ENCODE measurements around the gene LRR1. TPM values are rescaled to one million over a fixed set of nuclear protein-coding genes. Genes with fewer than 3 reads are reported as not detected.
A peak's percentile ranks its signal among the peaks of the same experiment; 100 is the strongest.

LRR1 gene
- total RNA-seq, 4 donors from 2014 or later, result 2.7 to 9.0 (median 7.1) TPM

- DNase-seq (ENCODE audit: low spot score in 2 of 2), result no peak
- intact Hi-C loops (cut with DNase I; ENCODE audit: low total_unique reads), result no loop called here
- 83% methylated on average over 3 of the region's 3 CpGs for WGBS, 2 donors
- TF ChIP-seq POLR2A (IDR thresholded peaks at IDR 0.05), result no peak
- TF ChIP-seq, protein P1, sequence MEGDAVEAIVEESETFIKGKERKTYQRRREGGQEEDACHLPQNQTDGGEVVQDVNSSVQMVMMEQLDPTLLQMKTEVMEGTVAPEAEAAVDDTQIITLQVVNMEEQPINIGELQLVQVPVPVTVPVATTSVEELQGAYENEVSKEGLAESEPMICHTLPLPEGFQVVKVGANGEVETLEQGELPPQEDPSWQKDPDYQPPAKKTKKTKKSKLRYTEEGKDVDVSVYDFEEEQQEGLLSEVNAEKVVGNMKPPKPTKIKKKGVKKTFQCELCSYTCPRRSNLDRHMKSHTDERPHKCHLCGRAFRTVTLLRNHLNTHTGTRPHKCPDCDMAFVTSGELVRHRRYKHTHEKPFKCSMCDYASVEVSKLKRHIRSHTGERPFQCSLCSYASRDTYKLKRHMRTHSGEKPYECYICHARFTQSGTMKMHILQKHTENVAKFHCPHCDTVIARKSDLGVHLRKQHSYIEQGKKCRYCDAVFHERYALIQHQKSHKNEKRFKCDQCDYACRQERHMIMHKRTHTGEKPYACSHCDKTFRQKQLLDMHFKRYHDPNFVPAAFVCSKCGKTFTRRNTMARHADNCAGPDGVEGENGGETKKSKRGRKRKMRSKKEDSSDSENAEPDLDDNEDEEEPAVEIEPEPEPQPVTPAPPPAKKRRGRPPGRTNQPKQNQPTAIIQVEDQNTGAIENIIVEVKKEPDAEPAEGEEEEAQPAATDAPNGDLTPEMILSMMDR (IDR thresholded peaks at IDR 0.05), result no peak
- no peak overlapping the region for H3K4me3 ChIP-seq (ENCODE audit: low read depth, poor library complexity, severe bottlenecking)
These were observed 5.7 kb upstream of the LRR1 start for GRCh38 chr14:49593016-49593415.

GRCh38 chr14:49594347-49595091 is 4.2 kb upstream of the LRR1 start:
- WGBS, 2 donors, result 40 to 41% methylated on average over 4 of the region's 4 CpGs
- no peak overlapping the region for H3K4me3 ChIP-seq (ENCODE audit: low read depth, poor library complexity, severe bottlenecking)
- no peak for DNase-seq (ENCODE audit: low spot score in 2 of 2)
- TF ChIP-seq POLR2A (IDR thresholded peaks at IDR 0.05), result no peak
- TF ChIP-seq, protein P1 (IDR thresholded peaks at IDR 0.05), result no peak
- intact Hi-C loops (cut with DNase I; ENCODE audit: low total_unique reads), result no loop called here

DNA sequence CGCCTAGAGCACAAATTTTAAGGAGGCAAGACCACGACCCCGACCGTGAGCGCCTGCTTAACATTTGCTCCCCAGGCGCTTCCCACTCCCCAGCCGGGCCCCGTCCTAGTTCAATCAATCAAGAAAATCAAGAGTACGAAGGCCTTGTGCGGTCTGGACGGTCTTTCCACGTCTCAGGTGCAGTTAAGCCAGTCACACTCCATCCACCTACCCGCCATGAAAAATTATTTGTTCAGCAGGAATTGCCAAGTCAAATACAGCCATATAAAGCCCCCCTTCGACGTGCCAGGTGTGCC is 603 bp upstream of the LRR1 start:
- TF ChIP-seq, protein P1 (IDR thresholded peaks at IDR 0.05), result no peak
- TF ChIP-seq POLR2A (IDR thresholded peaks at IDR 0.05), result no peak
- DNase-seq (ENCODE audit: low spot score in 2 of 2), result no peak
- intact Hi-C loops (cut with DNase I; ENCODE audit: low total_unique reads), result no loop called here
- peak overlapping the region; percentile 59 for H3K4me3 ChIP-seq (ENCODE audit: low read depth, poor library complexity, severe bottlenecking)
- WGBS, 2 donors, result 0 to 2% methylated on average over 15 of the region's 15 CpGs

DNA sequence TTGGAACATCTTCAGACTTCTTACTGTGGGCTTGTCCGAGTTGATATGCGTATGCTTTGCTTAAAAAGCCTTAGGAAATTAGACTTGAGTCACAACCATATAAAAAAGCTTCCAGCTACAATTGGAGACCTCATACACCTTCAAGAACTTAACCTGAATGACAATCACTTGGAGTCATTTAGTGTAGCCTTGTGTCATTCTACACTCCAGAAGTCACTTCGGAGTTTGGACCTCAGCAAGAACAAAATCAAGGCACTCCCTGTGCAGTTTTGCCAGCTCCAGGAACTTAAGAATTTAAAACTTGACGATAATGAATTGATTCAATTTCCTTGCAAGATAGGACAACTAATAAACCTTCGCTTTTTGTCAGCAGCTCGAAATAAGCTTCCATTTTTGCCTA is 8.8 kb downstream of the LRR1 start:
- TF ChIP-seq, protein P1 (IDR thresholded peaks at IDR 0.05), result no peak
- no peak for TF ChIP-seq POLR2A (IDR thresholded peaks at IDR 0.05)
- WGBS, 2 donors, result 95% methylated on average over 6 of the region's 6 CpGs
- no peak for DNase-seq (ENCODE audit: low spot score in 2 of 2)
- intact Hi-C loops (cut with DNase I; ENCODE audit: low total_unique reads), result no loop called here
- H3K4me3 ChIP-seq (ENCODE audit: low read depth, poor library complexity, severe bottlenecking), result no peak overlapping the region

DNA sequence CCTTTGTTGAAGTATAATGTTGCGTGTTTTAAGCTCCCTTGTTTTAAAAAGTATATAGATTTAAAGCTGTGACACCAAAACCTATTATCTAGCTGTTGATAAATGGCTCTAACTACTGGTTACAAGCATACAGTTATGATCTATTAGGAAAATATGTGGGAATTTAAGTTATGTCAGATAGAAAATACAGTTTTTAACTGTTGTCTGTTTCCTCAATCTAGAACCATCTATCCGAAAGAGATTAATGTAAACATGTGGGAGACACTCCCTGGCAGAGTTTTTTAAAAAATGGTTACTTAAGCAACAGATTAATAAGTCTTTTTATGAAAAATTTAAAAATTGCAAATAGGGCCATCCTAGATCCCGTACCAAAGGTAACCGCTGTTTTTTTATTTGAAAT is 13.5 kb downstream of the LRR1 start:
- TF ChIP-seq, protein P1 (IDR thresholded peaks at IDR 0.05), result no peak
- no peak for TF ChIP-seq POLR2A (IDR thresholded peaks at IDR 0.05)
- no peak for DNase-seq (ENCODE audit: low spot score in 2 of 2)
- no peak overlapping the region for H3K4me3 ChIP-seq (ENCODE audit: low read depth, poor library complexity, severe bottlenecking)
- WGBS, 2 donors, result 93% methylated on average over 4 of the region's 4 CpGs
- intact Hi-C loops (cut with DNase I; ENCODE audit: low total_unique reads), result no loop called here

- intact Hi-C loops (cut with DNase I; ENCODE audit: low total_unique reads), result no loop called here
- WGBS, 2 donors, result 91 to 94% methylated on average over 8 of the region's 8 CpGs
- TF ChIP-seq, protein P1 (IDR thresholded peaks at IDR 0.05), result no peak
- TF ChIP-seq POLR2A (IDR thresholded peaks at IDR 0.05), result no peak
These were observed 13.9 kb downstream of the LRR1 start for GRCh38 chr14:49612671-49613070.

More at GRCh38 chr14:49612671-49613070, 13.9 kb downstream of the LRR1 start:
- DNase-seq (ENCODE audit: low spot score in 2 of 2), result no peak
- H3K4me3 ChIP-seq (ENCODE audit: low read depth, poor library complexity, severe bottlenecking), result no peak overlapping the region
